Non-pigmented ciliary epithelial cell (primary cell): ENCODE results near the gene SORL1.
A peak's percentile ranks its signal among the peaks of the same experiment; 100 is the strongest.
"Not testable (repeated sequence)": the region's sequence is repeated elsewhere in the genome, so short reads cannot be mapped to it uniquely, and the experiment has no call there.

ENCODE experiments used
- DNase-seq: peaks from one replicate; pipeline ENCODE4 v3.0.0-alpha.2; 2010; ENCODE audit warnings: low read depth

Gene SORL1

DNA sequence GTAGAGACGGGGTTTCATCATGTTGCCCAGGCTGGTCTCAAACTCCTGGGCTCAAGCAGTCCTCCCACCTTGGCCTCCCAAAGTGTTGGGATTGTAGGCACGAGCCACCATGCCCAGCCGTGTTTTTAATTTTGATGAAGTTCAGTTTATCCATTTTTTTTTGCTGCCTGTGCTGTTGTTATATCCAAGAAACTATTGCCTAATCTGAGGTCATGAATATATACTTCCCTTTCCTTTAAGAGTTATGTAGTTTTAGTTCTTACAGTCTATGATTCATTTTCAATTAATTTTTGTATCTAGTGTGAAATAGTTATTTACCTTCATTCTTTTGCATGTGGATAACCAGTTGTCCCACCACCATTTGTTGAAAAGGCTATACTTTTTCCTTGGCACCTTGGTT is 50.9 kb downstream of the SORL1 start:
- DNase-seq = no peak

DNA sequence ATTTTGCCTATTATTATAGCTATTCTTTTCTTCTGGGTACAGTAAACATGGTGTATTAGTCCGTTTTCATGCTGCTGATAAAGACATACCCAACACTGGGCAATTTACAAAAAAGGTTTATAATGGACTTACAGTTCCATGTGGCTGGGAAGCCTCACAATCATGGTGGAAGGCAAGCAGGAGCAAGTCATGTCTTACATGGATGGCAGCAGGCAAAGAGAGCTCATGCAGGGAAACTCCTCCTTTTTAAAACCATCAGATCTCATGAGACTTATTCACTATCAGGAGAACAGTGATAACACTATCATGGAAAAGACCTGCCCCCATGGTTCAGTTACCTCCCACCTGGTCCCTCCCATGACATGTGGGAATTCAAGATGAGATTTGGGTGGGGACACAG is 54.1 kb downstream of the SORL1 start:
- DNase-seq = not testable (repeated sequence)

DNA sequence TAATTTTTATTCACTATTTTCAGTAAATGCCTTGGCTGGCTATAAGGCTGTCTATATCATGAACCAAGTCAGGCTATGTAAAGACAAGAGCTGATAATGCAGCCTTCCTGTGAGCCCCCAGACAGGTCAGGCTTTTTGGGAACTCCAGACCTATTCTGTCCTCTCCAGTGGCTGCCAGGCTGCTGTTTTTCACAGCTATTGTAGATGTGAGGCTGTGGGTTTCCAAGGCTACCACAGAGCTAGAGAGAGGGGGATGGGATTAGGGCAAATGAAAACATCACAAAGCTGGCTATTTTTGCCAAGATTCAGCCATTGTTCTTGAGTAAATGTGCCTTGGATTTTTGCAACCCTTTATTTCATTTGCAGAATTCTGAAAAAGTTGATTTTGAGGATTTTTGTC is 56.3 kb downstream of the SORL1 start:
- DNase-seq = no peak

DNA sequence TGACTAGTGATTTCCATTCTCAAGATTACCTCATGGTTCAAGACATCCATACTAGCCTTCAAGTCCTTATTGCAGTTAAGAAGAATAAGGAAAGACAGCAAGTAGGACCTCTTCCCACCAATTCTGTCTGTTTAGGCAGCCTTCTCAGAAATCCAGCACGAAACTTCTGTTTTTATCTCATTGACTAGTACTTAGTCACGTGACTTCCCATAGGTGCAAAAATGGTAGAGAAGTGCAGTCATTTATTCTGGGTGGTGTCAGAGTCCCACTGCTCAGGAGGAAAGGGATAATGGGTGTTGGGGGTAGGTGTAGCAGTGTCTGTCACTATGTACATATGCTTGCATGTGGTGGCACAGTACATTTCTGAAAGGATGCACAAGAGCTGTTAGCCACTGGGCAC is 58.3 kb downstream of the SORL1 start:
- DNase-seq = no peak

DNA sequence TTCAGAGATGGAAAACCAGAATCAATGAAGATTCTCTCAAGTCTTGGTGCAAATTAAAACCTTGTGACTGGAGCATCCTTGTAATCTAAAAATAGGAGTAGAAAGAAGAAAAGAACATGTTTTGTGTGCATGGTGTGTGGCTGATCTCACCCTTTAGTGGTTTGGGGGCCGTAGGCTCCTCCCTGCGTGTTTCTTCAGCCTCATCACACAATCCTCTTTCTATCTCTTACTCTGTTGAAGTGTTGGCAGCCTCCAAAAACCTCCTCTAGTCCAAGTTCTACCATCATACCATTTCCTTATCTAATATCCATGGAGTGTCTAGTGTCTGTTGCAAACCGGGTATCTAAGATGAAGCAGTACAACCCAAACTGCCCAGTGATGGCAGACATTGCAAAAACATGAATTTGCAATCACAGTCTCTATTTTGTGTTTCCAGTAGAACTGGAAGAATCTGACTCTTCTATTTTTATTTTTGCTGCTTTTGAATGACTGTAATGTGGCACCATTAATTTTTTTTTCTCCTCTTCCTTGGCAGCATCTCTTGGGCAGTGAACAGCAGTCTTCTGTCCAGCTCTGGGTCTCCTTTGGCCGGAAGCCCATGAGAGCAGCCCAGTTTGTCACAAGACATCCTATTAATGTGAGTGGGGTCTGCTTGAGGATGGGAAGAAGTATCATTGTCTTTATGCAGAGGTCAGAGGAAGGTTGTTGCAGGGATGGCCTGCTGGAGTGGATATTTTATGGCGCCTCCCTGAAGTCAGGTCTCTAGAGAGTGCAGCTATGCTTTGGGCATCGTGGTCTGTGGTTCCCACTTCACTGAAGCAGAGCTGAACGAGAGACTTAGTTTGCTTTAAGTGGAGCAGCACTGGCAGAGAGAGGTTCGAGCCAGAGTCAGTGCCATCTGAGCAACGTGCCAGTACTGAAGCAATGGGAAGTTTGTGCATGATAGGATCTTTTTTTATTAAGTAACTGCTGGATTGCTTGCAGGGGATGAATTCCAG is 60.7 kb downstream of the SORL1 start:
- no peak for DNase-seq

DNA sequence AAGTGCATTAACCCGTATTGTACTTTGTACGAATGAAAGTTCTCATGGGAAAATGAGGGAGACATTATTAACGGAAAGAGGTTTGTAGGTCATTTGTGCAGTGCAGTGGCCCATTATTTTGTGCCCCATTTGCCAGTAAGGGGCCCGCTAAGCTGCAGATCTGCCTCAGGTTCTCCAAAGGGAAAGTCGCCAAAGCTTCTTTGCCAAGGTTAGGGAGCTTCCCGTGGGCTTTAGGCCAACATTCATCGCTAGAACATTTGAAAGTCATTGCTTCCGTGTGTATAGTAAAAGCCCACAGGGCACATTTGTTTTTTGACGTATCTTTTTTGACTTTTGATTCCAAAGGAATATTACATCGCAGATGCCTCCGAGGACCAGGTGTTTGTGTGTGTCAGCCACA is 61.7 kb downstream of the SORL1 start:
- no peak for DNase-seq

DNA sequence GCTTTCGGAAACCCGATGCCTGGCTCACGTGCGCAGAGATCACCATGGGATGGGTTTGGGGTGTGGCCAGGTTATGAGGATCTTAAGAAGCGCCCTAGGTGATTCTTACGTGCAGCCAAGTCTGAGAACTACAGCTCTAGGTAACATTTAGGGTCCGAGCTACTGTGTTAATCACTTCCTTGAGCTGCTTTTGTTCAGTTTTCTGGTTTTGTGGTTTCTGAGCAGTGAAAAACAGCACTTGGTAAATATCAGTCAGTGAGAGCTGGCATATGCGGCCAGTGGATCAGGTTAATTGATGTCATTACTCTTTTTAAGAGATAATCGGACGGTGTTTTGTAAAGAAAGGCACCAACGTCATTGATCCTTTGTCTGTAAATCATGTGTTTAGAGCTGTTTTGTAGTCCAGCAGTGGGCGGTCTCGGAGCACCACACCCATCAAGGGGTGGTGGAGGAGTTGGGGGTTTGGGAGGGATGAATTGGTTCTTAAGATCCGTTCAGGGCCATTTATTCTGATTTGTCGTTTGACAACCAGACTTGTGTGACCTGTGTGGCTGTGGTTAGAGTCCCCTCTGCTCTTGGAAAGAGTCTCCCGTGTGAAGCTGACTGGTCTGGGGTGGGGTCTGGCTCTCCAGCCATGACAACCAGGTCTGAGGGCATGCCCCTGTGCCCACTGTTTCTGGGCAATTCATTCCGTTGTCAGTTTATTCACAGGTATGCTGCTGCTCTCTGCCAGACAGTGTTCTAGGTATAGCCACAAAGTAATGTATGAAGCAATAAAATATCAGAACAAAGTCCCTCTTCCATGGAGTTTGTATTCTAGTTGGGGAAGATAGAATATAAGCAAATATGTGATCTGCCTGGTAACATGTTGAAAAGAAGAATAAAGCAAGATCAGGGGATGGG is 62.6 kb downstream of the SORL1 start:
- DNase-seq = no peak

DNA sequence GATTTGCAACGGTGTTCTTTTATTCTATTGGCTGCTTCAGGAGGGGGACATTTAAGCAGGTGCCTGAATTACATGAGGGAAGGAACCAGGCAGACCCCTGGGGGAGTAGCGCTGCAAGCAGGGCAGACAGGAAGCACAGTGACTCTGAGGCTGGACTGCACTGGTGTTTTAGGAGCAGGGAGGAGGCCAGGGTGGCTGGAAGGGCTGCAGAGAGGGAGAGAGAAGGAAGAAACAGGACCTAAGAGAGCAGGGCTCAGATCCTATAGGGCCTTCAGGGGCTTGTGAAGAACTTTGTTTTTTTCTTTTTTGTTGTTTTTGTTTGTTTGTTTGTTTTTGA is 63.2 kb downstream of the SORL1 start:
- DNase-seq = no peak

DNA sequence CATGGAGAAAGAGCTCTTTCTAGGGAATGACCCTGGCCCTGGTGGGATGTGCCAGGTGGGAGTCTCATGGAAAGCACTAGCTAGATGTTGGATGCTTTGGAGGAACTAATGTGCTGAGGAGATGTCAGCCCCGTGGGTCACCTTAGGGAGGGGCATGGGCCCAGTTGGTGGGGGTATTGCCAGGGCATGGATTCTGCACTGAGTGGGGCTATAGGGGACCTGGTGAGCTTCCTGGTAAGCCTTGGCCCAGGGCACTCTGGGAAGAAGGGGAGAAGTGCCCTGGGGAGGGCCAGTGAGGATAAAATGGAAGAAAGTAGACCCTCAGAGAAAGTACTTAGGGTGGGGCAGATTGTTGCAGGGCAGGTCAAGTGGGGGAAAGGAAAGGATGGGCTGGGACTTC is 65.9 kb downstream of the SORL1 start:
- DNase-seq = no peak

DNA sequence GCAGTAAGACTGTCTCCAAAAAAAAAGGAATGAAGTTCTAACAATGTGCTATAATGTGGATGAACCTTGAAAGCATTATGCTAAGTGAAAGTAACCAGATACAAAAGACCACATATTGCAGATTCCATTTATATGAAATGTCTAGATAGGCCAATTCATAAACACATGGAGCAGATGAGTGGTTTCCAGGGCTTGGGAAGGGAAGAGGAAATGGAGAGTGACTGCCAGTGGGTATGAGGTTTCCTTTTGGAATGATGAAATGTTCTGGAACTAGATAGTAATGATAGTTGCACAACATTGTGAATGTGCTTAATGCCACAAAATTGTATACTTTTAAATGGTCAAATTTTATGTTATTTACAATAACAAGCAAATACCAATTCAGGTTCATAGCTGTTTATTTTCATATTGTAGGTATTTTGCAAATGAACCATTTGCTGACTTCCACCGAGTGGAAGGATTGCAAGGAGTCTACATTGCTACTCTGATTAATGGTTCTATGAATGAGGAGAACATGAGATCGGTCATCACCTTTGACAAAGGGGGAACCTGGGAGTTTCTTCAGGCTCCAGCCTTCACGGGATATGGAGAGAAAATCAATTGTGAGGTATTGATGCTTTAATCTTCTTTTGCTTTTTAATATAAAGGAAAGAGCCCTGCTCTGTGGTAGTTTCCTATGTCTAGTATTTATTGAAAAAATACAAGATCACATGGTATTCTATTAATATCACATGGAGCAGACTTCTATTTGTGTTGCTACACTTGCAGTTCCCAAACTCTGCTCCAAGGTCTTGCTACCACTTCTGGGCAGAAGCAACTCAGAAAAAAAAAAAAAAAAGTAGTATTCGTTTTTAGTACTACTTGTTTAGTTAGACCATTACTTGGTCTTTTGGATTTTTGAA is 68.4 kb downstream of the SORL1 start:
- peak; percentile 22 for DNase-seq

DNA sequence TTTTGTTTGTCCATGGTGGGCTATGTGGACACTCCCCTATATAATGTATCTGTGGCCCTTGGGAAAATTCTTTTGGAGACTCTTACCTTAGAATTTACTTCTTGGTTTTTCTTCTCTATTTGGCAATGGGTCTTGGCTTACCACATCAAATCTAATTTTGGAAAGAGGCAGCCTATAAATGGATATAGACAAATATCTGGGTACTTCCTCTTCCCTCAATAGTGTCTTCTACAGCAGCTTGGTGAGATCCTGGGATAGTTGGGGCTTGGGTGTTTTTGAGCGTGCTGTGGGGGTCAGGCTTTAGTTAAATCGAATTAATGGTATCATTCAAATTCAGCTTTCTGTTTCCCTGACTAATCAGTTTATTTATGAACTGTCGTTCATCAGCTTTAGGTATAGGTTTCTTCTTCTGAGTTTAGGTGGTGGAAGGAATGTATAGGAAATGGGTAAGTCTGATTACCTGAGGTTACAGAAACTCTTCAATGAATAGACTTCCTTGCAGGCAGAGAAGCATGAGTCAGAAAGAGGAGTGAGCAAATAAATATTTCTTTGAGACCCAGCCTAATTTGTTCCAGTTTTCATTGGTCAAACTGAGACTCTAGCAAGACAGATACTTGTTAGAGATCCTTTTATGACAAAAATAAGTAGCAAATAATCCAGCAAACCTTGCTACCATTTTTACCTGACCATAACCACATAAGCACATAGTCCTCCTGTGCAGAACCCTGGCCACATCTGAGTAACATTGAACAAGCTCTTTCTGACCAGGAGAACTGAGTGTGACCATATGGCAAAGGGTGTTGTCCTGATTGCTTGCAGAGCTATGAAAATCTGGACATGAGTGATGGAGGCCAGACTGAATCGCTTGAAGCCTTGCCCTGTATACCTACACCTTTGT is 69.3 kb downstream of the SORL1 start:
- DNase-seq = no peak

DNA sequence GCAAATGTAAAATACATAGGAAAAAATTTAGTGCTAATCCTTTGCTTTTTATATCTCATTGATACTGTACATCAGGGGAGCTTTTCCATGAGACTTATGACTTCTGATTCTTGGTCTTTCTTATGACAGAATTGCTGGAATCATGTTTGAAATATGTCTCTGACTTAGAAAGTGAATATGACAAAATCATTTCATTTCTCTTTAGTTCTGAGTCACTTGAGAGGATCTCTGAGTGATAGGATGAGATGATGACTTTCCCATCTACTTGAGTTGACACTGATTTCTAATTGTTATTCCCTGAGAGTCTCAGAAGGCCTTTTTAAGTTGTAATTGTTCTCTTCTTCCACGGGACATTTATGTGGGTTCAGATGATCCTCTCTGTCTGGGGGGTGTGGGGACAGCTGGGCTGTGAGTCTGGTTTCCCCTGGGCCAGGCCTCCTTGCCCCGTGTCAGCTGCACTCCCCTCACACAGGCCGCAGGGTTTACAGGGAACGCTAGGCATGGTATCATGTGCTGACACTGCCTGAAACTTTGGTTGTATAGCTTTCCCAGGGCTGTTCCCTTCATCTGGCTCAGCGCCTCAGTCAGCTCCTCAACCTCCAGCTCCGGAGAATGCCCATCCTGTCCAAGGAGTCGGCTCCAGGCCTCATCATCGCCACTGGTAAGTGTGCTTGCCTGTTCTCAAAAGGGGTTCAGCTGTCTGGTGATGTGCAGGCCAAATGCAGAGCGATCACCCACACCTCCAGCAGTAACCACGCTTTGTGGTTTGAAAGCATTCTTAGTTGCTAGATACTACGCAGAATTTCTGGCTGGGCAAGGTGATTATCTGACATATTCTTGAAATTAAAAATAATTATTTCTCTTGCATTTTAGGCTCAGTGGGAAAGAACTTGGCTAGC is 70.2 kb downstream of the SORL1 start:
- DNase-seq = no peak

DNA sequence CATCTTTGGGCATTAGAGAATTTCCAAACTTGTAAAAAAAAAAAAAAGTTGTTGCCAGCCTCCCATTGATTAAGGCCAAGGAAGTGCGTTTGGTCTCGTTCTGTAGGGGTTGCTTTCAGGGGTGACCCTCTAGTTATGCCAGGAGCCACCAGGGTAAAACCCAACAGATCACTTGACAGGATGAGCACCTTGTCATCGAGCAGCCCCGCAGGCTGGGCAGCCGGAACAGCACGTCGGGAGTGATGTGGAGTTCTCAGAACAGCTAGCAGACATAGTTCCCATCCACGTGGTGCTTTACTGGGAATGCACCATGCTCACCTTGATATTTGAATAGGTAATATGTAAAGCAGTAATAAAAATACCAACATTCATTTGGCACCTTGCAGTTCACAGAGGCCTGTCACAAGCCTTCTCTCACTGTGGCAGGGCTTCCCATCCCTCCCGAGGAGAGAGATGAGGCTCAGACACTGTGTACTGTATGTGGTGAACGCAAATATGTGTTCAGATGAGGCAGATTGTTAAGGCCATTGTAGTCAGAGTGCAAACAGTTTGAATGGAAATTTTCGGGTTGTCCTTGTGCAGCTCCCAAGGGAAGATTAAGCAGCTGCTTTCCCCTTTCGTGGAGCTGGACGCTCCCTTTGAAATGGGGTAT is 71.6 kb downstream of the SORL1 start:
- DNase-seq = no peak

DNA sequence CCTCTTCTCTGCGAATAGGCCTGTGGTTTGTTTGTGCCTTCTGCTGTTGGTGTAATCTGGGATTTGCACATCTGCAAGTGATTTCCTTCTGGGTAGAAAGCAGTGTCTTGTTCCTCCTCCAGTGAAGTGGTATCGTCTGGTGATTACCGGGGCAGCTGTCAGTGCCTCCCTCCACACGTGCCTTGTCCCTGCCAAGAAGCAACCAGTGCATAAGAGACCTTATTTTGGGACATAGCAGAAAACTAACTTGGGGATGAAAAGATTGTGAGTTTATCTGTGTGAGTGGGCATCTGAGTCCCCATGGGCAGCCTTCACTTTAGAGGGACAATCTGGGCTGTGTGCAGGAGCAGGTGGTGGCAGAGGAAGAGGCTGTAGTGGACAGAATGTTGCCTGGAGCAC is 72.1 kb downstream of the SORL1 start:
- no peak for DNase-seq

DNA sequence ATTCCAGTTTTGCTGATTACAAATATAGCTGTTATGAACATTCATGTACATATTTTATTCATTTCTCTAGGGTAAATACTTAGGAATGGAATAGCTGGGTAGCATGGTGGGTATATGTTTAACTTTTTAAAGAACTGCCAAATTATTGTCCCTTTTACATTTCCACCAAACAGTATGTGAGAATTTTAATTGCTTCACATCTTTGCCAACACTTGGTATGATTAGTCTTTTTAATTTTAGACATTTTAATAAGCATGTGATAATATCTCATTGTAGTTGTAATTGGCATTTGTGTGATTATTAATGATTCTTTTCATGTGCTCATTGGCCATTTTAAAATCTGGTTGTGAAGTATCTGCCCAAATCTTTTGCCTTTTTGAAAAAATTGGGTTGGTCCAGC is 73.3 kb downstream of the SORL1 start:
- no peak for DNase-seq

DNA sequence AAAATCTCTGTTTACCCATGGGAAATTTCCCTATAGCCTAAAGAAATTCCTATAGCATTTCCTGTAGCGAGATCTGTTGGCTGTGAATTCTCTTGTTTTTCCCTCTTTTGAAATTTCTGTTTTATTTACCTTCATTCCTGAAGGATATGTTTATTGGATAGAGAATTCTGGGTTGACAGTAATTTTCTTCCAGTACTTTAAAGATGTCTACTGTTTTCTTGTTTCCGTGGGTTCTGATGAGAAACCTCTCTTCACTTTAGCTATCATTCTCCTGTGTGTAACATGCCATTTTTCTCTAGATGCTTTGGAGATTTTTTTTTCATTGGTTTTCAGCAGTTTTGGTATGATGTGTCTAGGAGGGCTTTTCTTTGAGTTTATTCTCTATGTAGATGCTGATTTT is 78.1 kb downstream of the SORL1 start:
- no peak for DNase-seq

DNA sequence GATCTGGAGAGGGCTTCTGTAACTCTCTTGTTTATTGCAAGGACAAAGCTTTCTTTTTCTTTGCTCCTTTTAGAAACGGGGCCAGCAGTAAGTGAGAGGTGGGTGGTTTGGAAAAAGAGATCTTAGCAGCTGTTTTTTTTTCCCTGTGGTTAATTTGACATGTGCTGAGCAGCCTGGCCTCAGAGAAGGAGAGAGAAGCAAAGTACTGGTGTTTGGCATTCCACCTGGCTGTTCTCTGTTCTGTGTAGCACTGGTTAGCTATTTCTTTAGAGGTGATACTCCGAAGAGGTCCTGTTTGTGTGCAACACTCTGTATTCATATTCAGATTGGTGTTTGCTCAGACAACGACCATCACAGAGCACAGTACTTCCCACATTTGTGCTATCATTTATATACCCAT is 81.5 kb downstream of the SORL1 start:
- no peak for DNase-seq

DNA sequence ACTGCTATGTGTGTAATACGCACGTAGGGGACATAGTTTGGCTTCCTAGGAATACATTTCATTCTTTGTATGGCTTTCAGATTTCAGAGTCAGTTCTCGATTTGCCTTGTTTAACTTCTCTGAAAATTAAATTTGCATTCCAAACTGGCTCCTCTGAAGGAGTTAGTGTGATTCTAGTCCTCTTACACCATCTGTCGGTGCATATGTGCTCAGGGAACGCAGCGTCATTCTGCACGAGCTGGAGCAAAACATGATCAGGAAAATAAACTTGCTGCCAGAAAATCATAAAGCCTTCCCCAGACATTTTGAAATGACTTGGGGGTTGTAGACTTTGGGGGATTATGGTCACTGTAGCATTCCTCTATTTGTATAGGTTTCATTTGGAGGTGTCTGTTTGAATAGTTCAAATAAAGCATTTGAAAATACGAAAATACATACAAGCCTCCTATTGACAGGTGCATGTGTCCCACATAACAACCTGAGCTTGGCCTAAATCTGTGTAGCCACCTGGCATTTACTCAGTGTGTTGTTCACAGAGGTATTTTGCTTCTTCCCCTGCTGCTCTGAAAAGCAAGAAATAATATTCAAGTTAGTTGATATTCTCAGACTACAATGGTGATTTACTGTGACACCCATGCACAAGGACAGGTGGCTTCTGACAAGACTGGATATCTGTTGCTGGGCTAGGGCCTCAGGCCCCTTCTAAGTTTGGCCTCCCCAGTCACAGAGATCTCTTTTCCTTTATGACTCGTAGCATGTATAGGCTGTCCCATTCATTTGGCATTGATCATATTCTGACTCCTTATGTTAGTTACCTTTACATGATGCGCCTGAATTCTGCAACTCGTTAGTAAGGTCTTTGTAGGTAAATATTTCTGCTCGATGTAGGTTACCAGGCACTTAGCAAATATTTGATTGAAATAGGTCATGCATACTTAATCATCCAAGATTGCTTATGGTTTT is 82.3 kb downstream of the SORL1 start:
- DNase-seq = no peak
